ENCODE results near the gene ZSCAN9. TPM values are rescaled to one million over a fixed set of nuclear protein-coding genes. Genes with fewer than 3 reads are reported as not detected.

The ZSCAN9 gene
- total and polyA plus RNA-seq, 2 of the 13 experiments (the other 11 are each of a cell fraction or from before 2014, with no cell fraction given), result 14.6 to 17.8 TPM

GRCh38 chr6:28218312-28219248, 6.5 kb upstream of the ZSCAN9 start (continued):
- TF ChIP-seq ZNF800 (CRISPR knock-in tag; IDR thresholded peaks at IDR 0.05), result peak; percentile 56; the same call in 1 of the 2 replicates
- TF ChIP-seq ATF2 (CRISPR knock-in tag; IDR thresholded peaks at IDR 0.05), result peak; percentile 38; the same call in 1 of the 2 replicates
- TF ChIP-seq ZC3H13 (CRISPR knock-in tag; IDR thresholded peaks at IDR 0.05), result no peak
- TF ChIP-seq NR2F1 (CRISPR knock-in tag; IDR thresholded peaks at IDR 0.05), result no peak
- TF ChIP-seq ZKSCAN5 (CRISPR knock-in tag; IDR thresholded peaks at IDR 0.05), result no peak
- TF ChIP-seq MAFK (conservative IDR thresholded peaks at IDR 0.05 in 1 of 2, IDR thresholded peaks at IDR 0.05 in 1 of 2; ENCODE audit: low read length in 2 of 2), result no peak
- TF ChIP-seq ZNF329 (CRISPR knock-in tag; IDR thresholded peaks at IDR 0.05; ENCODE audit: low read depth), result no peak
- TF ChIP-seq ZNF644 (CRISPR knock-in tag; IDR thresholded peaks at IDR 0.05; ENCODE audit: low read depth), result no peak
- TF ChIP-seq ZNF430 (CRISPR knock-in tag; IDR thresholded peaks at IDR 0.05), result peak; percentile 78; the same call in 1 of the 2 replicates
- peak; percentile 63 for TF ChIP-seq ZFX (CRISPR knock-in tag; IDR thresholded peaks at IDR 0.05; ENCODE audit: low read depth)
- 0 out of 2 replicates have a peak, but pooled peaks have one; percentile 11 for TF ChIP-seq HDAC2 (CRISPR knock-in tag; IDR thresholded peaks at IDR 0.05)
- TF ChIP-seq ZNF687 (CRISPR knock-in tag; IDR thresholded peaks at IDR 0.05), result peak; percentile 94
- peak; percentile 22 for TF ChIP-seq ZNF781 (CRISPR knock-in tag; IDR thresholded peaks at IDR 0.05; ENCODE audit: borderline replicate concordance, not compliant biosample characterization)
- peak; percentile 94; the same call in 1 of the 2 replicates for TF ChIP-seq ZBTB8A (CRISPR knock-in tag; IDR thresholded peaks at IDR 0.05; ENCODE audit: borderline replicate concordance, low read depth)
- TF ChIP-seq RARA (CRISPR knock-in tag; IDR thresholded peaks at IDR 0.05), result peak; percentile 40; the same call in 1 of the 2 replicates
- TF ChIP-seq ZNF850 (CRISPR knock-in tag; conservative IDR thresholded peaks at IDR 0.05), result no peak
- no peak for TF ChIP-seq ZNF589 (CRISPR knock-in tag; conservative IDR thresholded peaks at IDR 0.05)
- TF ChIP-seq THAP8 (CRISPR knock-in tag; IDR thresholded peaks at IDR 0.05; ENCODE audit: borderline replicate concordance), result 0 out of 2 replicates have a peak, but pooled peaks have one; percentile 23
- peak; percentile 60 for TF ChIP-seq ZNF331 (CRISPR knock-in tag; IDR thresholded peaks at IDR 0.05)
- no peak for TF ChIP-seq RFX1 (IDR thresholded peaks at IDR 0.05)
